IPS DF 4.7 (cell line): ENCODE results near the gene CDC27.
"Not testable (repeated sequence)": the region's sequence is repeated elsewhere in the genome, so short reads cannot be mapped to it uniquely, and the experiment has no call there.

Source experiments
- DNase-seq: peaks from one replicate; pipeline ENCODE4 v3.0.0-alpha.2; 2013; ENCODE audit warnings: low spot score; ENCODE audit errors: extremely low read depth

Gene CDC27

GRCh38 chr17:47197821-47198220 lies 8.7 kb upstream of the CDC27 start:
- DNase-seq, result no peak

GRCh38 chr17:47193931-47194511 lies 4.9 kb upstream of the CDC27 start:
- DNase-seq, result no peak

- no peak for DNase-seq
These were observed 3.5 kb upstream of the CDC27 start for GRCh38 chr17:47192554-47192953.

- no peak for DNase-seq
These were observed 1.7 kb upstream of the CDC27 start for GRCh38 chr17:47190770-47191169.

GRCh38 chr17:47190243-47190642 lies 1.1 kb upstream of the CDC27 start:
- DNase-seq, result no peak

GRCh38 chr17:47189732-47190237 lies 690 bp upstream of the CDC27 start:
- DNase-seq, result no peak

- no peak for DNase-seq
These were observed 722 bp downstream of the CDC27 start for GRCh38 chr17:47188271-47188875.

- no peak for DNase-seq
These were observed 4.4 kb downstream of the CDC27 start for GRCh38 chr17:47184681-47185080.

- DNase-seq, result not testable (repeated sequence)
These were observed 8.1 kb downstream of the CDC27 start for GRCh38 chr17:47180988-47181387.

GRCh38 chr17:47180337-47180736 lies 8.8 kb downstream of the CDC27 start:
- DNase-seq, result no peak

- no peak for DNase-seq
These were observed 10.0 kb downstream of the CDC27 start for GRCh38 chr17:47179141-47179540.

GRCh38 chr17:47177261-47177660 lies 11.8 kb downstream of the CDC27 start:
- no peak for DNase-seq

- no peak for DNase-seq
These were observed 12.7 kb downstream of the CDC27 start for GRCh38 chr17:47176389-47176826.

GRCh38 chr17:47174823-47175222 lies 14.3 kb downstream of the CDC27 start:
- DNase-seq, result not testable (repeated sequence)

GRCh38 chr17:47172696-47173565 lies 16.2 kb downstream of the CDC27 start:
- DNase-seq, result no peak

GRCh38 chr17:47170710-47171109 lies 18.4 kb downstream of the CDC27 start:
- DNase-seq, result no peak

GRCh38 chr17:47168896-47169295 lies 20.2 kb downstream of the CDC27 start:
- not testable (repeated sequence) for DNase-seq

- not testable (repeated sequence) for DNase-seq
These were observed 22.2 kb downstream of the CDC27 start for GRCh38 chr17:47166854-47167253.

GRCh38 chr17:47165137-47165536 lies 24.0 kb downstream of the CDC27 start:
- no peak for DNase-seq

- DNase-seq, result no peak
These were observed 24.8 kb downstream of the CDC27 start for GRCh38 chr17:47164263-47164662.

- no peak for DNase-seq
These were observed 27.0 kb downstream of the CDC27 start for GRCh38 chr17:47162013-47162622.

- DNase-seq, result no peak
These were observed 29.8 kb downstream of the CDC27 start for GRCh38 chr17:47159315-47159714.
